ENCODE results near the gene ANO7. TPM values are rescaled to one million over a fixed set of nuclear protein-coding genes. Genes with fewer than 3 reads are reported as not detected.

Gene ANO7
- total RNA-seq, 4 donors from 2014 or later, result 0.32 to 1.3 (median 0.42) TPM; not detected in 1

DNA sequence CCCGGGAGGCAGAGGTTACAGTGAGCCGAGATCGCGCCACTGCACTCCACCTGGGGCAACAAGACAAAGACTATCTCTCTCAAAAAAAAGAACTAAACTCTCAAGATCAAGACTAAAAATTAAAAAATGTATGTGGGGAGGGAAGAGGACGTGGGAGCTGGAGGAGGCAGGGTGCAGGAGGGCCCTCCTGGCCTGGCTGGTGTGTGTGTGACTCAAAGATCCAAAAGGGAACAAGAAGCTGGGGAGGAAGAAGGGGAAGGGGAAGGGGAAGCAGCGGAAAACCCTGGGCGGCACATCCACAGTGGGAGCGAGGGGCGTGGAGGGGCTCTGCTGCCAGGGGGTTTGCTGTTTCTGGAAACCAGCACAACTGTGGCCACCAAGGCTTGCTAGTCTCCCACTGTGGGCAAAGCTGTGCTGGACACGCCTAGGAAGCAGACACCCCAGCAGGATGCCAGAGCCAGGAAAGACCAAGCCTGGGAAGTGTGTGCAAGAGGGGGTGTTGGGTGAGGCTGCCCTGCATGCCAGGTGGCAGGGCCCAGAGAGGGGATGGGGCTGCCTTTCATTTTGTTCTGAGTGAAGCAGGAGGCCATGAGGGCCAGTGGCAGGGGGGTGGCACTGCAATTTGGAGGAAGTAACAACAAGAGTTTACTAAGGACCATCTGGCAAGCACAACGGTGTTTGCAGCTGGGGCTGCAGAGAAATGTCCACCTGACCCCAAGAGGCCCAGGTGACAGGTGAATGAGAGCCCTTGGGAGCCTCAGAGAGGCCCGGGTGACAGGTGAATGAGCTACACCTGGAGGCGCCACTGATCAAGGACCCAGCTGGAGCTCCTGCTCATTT, 44.5 kb downstream of the ANO7 start:
- no peak for DNase-seq (ENCODE audit: extremely low spot score)
- Histone ChIP-seq H3K9me3 (no peaks in the 10 kb centered on the region), H3K36me3 (peaks cover 97 to 100% (median 100%) of the 10 kb centered on the region in 4 donors), H3K27me3 (no peaks in the 10 kb centered on the region), H3K4me1 (peaks cover 0 to 10% (median 6%) of the 10 kb centered on the region in 4 donors), H3K27ac (replicated peaks in 1 of 4) (no peak overlapping the region), H3K4me3 (no peak overlapping the region)
- 82% methylated on average over 11 of the region's 13 CpGs for WGBS
- intact Hi-C loops (cut with DNase I), result no loop called here
- TF ChIP-seq, protein P1, sequence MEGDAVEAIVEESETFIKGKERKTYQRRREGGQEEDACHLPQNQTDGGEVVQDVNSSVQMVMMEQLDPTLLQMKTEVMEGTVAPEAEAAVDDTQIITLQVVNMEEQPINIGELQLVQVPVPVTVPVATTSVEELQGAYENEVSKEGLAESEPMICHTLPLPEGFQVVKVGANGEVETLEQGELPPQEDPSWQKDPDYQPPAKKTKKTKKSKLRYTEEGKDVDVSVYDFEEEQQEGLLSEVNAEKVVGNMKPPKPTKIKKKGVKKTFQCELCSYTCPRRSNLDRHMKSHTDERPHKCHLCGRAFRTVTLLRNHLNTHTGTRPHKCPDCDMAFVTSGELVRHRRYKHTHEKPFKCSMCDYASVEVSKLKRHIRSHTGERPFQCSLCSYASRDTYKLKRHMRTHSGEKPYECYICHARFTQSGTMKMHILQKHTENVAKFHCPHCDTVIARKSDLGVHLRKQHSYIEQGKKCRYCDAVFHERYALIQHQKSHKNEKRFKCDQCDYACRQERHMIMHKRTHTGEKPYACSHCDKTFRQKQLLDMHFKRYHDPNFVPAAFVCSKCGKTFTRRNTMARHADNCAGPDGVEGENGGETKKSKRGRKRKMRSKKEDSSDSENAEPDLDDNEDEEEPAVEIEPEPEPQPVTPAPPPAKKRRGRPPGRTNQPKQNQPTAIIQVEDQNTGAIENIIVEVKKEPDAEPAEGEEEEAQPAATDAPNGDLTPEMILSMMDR (IDR thresholded peaks at IDR 0.05), result no peak
- TF ChIP-seq POLR2AphosphoS5 (IDR thresholded peaks at IDR 0.05) (no peak), EP300 (IDR thresholded peaks at IDR 0.05) (no peak), POLR2A (IDR thresholded peaks at IDR 0.05; ENCODE audit: low read depth) (no peak)

GRCh38 chr2:241234066-241234790, 45.8 kb downstream of the ANO7 start:
- Histone ChIP-seq H3K27ac (replicated peaks in 1 of 4) (no peak overlapping the region), H3K9me3 (no peaks in the 10 kb centered on the region), H3K27me3 (no peaks in the 10 kb centered on the region), H3K4me3 (no peak overlapping the region), H3K36me3 (peaks cover 97 to 100% (median 100%) of the 10 kb centered on the region in 4 donors), H3K4me1 (peaks cover 0 to 10% (median 4%) of the 10 kb centered on the region in 4 donors)
- no peak for DNase-seq (ENCODE audit: extremely low spot score)
- intact Hi-C loops (cut with DNase I), result no loop called here
- 92% methylated on average over 13 of the region's 21 CpGs for WGBS
- TF ChIP-seq, protein P1 (IDR thresholded peaks at IDR 0.05), result no peak
- TF ChIP-seq POLR2A (IDR thresholded peaks at IDR 0.05; ENCODE audit: low read depth), result no peak
- TF ChIP-seq EP300 (IDR thresholded peaks at IDR 0.05), result no peak
- TF ChIP-seq POLR2AphosphoS5 (IDR thresholded peaks at IDR 0.05), result no peak

DNA sequence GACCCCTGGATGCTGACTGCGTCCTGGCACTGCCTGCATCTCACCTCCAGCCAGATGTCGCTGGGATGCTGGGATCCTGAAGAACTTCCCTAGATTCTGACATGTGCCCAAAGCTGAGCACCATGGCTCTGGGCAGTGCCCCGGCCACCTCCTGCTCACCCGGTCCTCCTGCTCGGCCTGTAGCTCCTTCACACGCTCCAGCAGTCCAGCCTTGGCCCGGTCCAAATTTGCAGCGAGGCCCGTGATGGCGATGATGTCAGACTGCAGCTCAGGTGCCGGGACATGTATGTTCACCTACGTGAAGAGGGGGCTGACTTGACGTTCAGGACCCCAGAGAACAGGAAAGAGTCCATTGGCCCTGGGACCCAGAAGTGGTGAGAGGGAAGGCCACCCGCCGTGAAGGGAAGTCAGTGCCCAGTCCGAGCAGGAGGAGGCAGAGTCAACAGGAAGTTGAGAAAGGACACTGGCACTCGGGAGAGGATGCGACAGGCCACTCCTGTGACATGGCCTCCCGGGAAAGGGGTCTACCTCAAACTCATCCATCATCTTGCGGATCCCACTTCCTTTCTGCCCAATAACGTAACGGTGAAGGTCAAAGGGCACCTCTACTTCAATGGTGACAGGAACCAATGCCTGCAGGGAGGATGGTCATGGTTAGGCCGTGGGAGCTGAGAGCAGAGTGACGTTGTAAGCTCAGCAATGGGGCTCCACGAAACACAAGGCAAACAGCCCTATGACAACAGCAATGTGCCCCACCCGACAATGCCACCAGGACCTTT, 46.7 kb downstream of the ANO7 start:
- Histone ChIP-seq H3K4me3 (no peak overlapping the region), H3K9me3 (no peaks in the 10 kb centered on the region), H3K4me1 (peaks cover 0 to 10% (median 3%) of the 10 kb centered on the region in 4 donors), H3K36me3 (peaks cover 97 to 100% (median 100%) of the 10 kb centered on the region in 4 donors), H3K27me3 (no peaks in the 10 kb centered on the region), H3K27ac (replicated peaks in 1 of 4) (no peak overlapping the region)
- no peak for DNase-seq (ENCODE audit: extremely low spot score)
- TF ChIP-seq POLR2A (IDR thresholded peaks at IDR 0.05; ENCODE audit: low read depth) (no peak), POLR2AphosphoS5 (IDR thresholded peaks at IDR 0.05) (no peak)
- TF ChIP-seq, protein P1 (IDR thresholded peaks at IDR 0.05), result no peak
- intact Hi-C loops (cut with DNase I), result no loop called here
- 75% methylated on average over 19 of the region's 26 CpGs for WGBS

GRCh38 chr2:241235859-241236593, 47.5 kb downstream of the ANO7 start:
- no peaks in the 10 kb centered on the region for H3K9me3 ChIP-seq
- TF ChIP-seq POLR2AphosphoS5 (IDR thresholded peaks at IDR 0.05) (no peak), POLR2A (IDR thresholded peaks at IDR 0.05; ENCODE audit: low read depth) (no peak), EP300 (IDR thresholded peaks at IDR 0.05) (no peak)
- TF ChIP-seq, protein P1 (IDR thresholded peaks at IDR 0.05), result no peak
- no peaks in the 10 kb centered on the region for H3K27me3 ChIP-seq
- intact Hi-C loops (cut with DNase I), result no loop called here
- DNase-seq (ENCODE audit: extremely low spot score), result no peak
- peaks cover 94 to 100% (median 100%) of the 10 kb centered on the region in 4 donors for H3K36me3 ChIP-seq
- 93% methylated on average over 22 of the region's 30 CpGs for WGBS
- H3K27ac ChIP-seq (replicated peaks in 1 of 4), result no peak overlapping the region
- peaks cover 0 to 10% (median 3%) of the 10 kb centered on the region in 4 donors for H3K4me1 ChIP-seq
- H3K4me3 ChIP-seq, result no peak overlapping the region

Data from esophagus muscularis mucosa (tissue), 4 donors.